HG02870 (cell line): ENCODE results near the gene TNS1.
"Not testable (repeated sequence)": the region's sequence is repeated elsewhere in the genome, so short reads cannot be mapped to it uniquely, and the experiment has no call there.

Experiments used
- ATAC-seq: cut with Tn5 transposase; IDR thresholded peaks from one replicate; pipeline ENCODE4 v1.9.1; 2021; ENCODE audit warnings: mild to moderate bottlenecking, moderate library complexity; ENCODE audit not compliant: unreplicated experiment

The TNS1 gene

DNA sequence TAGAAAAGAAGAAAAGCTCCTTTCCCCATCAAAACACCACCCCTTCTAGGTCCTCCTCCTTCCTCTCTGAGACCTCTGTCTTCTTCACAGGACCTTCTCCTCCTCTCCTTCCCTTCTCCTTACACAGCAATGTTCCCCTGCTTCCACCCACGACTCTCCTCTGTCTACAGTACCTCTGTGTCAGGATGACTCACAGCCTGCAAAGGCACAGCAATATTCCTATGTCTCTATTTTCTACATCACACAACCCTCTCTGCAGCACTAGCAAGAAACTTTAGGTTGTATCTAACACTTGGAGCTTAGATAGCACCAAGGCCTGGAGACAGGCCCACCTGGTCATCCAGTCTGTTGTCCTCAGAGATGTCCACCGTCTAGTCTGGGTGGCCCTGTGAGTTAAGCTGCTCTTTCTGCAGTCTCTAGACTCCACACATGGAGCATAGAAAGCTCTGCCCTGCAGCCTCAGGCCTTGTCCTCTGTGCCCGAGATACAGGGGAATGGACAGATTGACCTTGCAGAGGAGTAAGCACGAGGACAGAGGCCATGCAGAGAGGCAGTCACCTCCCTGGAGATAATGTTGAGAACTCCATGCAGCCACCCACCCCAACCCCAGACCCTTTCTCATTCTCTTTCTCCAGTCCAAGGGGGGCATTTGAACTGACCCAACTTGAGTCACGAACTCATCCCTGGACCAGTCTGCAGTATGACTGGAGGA, 212.0 kb downstream of the TNS1 start:
- no peak for ATAC-seq

- no peak for ATAC-seq
Measured at GRCh38 chr2:217790195-217790594, 212.6 kb downstream of the TNS1 start.

DNA sequence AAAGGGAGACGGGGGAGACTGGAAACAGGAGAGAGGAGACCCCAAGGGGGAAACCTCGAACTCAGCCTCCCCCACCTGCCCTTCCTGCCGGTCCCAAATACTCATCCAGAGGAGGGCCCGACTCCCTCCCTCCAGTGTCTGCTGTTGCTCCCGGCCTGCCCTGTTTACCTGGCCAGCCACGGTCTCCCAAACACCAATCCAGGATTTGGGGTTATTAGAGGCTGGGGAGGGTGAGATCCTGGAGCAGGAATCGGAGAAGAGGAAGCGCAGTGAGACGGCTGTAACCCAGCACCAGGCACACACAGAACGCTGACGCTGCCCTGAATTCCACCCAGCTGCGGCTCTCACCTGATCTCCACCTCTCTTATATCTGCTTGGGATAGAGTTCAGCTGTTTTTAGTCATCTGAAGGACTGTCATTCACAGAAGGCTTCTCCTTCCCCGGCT, 213.0 kb downstream of the TNS1 start:
- no peak for ATAC-seq

GRCh38 chr2:217789003-217789735, 213.6 kb downstream of the TNS1 start:
- no peak for ATAC-seq

DNA sequence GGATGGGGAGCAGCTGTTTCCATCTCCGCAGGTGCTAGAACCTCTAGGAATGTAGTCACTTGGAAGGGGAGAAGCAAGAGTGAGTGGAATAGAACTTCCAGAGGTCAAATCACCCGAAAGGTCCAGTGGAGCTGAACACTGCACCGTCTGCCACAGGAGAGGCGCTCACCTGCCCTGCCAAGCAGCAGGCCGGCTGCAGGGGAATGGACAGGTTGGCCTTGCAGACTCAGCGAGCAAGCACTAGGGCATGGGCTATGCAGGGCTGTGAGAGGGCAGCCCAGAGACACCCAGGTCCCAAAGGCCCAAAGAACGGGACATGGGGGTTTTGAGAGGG, 214.2 kb downstream of the TNS1 start:
- ATAC-seq: no peak

GRCh38 chr2:217787160-217787877, 215.5 kb downstream of the TNS1 start:
- ATAC-seq: no peak

- not testable (repeated sequence) for ATAC-seq
Measured at GRCh38 chr2:217786560-217786959, 216.2 kb downstream of the TNS1 start.

- ATAC-seq: peak; percentile 65
Measured at GRCh38 chr2:217785544-217786045, 217.2 kb downstream of the TNS1 start.

GRCh38 chr2:217784996-217785543, 217.7 kb downstream of the TNS1 start:
- ATAC-seq: no peak

DNA sequence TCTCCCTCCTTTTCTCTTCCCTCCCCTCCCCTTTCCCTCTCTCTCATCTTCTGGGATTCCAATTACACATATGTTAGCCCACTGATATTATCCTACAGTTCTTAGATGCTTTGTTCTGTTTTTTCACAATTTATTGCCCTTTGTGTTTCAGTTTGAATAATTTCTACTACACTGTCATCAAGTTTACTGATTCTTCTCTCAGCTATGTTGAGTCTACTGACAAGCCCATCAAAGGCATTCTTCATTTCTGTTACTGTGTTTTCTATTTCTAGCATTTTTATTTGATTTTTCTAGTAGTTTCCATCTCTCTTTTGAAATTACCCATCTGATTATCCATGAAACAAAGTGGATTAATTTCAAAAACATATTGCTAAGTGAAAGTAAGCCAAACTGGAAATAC, 219.6 kb downstream of the TNS1 start:
- ATAC-seq: no peak

DNA sequence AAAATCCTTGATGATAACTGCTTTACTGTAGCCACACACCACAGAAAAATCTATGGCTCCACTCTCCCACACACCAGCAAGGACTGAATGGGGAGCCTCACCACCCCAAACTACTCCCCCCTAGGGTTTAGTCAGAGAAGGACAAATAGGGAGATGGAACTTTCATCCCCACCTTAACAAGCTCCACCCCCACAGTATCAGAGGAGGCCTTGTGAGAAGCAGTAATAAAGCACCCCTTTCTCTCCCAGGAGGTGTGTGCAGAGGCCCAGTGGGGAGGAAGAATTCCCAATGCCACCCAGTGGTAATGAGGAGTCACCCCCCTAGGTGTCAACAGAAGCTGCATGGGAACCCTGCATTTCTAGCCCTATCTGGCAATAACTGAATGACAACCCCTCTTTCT, 224.9 kb downstream of the TNS1 start:
- ATAC-seq: no peak

DNA sequence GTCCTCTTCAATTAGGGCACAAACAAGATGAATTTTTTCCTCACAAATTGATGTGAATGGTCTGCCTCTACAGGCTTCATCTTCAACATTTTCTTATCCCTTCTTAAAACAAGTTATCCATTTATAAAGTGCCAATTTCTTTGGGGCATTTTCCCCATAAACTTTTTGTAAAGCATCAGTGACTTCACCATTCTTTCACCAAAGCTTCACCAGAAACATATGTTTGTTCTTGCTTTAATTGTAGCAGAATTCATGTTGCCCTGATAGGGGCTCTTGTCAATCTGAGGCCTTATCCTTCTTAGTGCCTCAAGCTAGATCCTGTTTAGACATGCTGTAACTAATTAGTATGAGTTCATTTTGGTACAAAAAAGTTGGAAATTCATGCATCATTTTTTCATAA, 226.2 kb downstream of the TNS1 start:
- no peak for ATAC-seq

- ATAC-seq: no peak
Measured at GRCh38 chr2:217775920-217776503, 226.8 kb downstream of the TNS1 start.

DNA sequence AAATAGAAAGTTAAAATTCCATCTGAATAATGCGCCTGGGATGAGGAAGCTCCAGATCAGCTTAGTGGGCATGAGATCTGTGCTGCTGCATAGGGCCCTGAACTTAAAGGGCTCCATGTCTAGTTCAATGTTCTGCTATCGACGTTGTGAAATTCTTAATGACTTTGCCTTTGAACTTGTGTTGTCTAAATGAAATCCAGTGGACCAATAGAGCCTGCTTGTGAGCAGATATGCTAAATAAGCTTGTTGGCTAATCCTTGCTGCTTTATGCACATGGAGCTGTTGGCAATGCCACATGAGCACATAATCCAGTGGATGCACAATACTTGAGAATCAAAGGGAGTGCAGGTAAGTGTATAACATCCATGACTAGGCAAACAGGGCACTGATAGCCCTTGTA, 228.6 kb downstream of the TNS1 start:
- no peak for ATAC-seq

GRCh38 chr2:217773539-217773938, 229.3 kb downstream of the TNS1 start:
- ATAC-seq: no peak

DNA sequence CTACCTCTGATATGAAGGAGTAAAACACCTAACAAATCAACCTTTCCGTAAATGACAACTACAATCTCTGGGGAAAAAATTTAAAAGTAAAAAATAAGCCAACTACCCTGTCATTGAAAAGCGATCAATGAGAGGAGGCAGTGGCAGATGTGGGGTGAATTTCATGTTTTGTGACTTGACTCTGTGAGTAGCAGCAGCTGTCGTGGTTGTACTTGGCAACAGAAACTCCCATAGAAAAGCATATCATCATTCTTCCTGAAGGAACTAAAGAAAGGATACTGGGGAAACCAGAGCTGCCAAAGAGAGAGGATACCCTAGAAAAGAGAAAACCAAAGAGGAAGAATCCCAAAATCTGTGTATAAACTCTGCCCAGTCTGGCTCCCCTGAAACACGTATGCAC, 236.4 kb downstream of the TNS1 start:
- no peak for ATAC-seq

DNA sequence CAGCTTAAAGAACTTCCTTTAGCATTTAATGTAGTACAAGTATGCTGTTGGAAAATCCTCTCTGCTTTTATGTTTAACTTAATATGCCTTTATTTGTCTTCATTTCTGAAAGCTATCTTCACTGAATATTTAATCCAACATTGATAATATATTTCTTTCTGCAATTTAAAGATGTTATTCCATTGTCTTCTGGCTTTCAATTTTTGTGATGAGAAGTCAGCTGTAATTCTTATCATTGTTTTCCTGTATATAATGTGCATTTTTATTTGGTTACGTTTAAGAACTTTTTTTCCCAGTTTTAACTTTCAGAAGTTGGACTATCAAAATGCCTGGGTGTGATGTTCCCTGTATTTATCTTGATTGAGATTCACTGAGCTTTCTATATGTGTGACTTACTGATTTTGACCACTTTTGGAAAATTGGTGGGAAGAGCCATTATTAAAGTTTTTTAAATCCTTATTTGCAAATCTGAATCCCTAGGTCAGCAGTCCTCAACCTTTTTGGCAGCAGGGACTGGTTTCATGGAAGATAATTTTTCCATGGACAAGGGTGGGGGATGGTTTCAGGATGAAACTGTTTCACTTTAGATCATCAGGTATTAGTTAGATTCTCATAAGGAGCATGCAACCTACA, 241.0 kb downstream of the TNS1 start:
- no peak for ATAC-seq

DNA sequence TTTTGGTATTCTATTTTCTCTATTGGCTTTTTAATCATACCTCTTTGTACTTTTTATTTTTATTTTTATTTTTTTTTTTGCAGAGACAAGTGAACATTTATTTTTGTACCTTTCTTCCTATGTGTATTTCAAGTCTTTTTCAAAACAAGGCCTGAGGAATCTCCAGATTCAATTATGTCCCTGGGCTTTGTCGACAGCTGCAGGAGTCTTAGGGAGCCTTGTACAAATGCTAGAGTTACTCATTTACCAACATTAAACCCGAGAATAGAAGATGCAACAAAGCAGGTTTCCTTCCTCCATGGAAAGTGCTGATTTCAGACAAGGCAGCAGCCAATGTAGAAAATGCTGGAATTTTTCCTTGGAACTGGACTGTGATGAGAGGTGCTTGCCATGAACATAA, 242.8 kb downstream of the TNS1 start:
- no peak for ATAC-seq

DNA sequence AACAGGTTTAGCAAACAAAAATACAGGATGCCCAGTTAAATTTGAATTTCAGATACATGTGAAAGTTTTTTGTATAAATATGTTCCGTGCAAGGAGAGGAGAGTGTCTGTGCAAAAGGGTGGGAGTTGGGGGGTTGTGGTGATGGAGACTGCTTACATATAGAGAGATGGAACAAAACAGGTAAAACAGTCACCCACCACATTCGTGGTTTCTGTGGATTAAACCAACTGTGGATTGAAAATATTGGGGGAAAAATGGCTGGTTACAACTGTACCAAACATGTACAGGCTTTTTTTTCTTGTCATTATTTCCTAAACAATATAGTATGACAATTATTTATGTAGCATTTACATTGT, 245.7 kb downstream of the TNS1 start:
- no peak for ATAC-seq

- ATAC-seq: no peak
Measured at GRCh38 chr2:217756375-217757107, 246.3 kb downstream of the TNS1 start.
